SK-N-SH (cell line): ENCODE data around the gene AGAP1. TPM values are rescaled to one million over a fixed set of nuclear protein-coding genes. Genes with fewer than 3 reads are reported as not detected.

Source experiments
- CTCF ChIA-PET: fragments of 300-600, 350-600 bp; formaldehyde crosslinking; extraction: SDS; loops from one replicate; lab custom pipeline; 2021; lab: Yijun Ruan, JAX
- POLR2A ChIA-PET: fragments of 350-600 bp; sonication (Branson Sonifier 250); formaldehyde crosslinking; extraction: SDS; loops from one replicate; lab custom pipeline; 2020; ENCODE audit warnings: antibody characterized with exemption, inconsistent platforms; lab: Yijun Ruan, JAX
- DNase-seq: peaks from one replicate; pipeline ENCODE4 v3.0.0; 2012
- H2AFZ ChIP-seq: fragments of 200-600 bp; sonication (generic); 2 replicates; pipeline ENCODE4 v1.8.1; 2016; ENCODE audit warnings: antibody characterized with exemption, mild to moderate bottlenecking, low read depth
- H3F3A ChIP-seq: fragments of 200-600 bp; sonication (generic); replicated peaks from 2 replicates; pipeline ENCODE3; 2016; ENCODE audit warnings: antibody characterized with exemption, mild to moderate bottlenecking; ENCODE audit not compliant: insufficient read depth
- H3K27ac ChIP-seq, 2 experiments: fragments of 200-500 bp in 1 of 2; fragments of 200-600 bp in 1 of 2; sonication (Bioruptor generic) in 1 of 2; sonication (generic), shearing (Covaris generic) in 1 of 2; 2 replicates each; pipeline versions ENCODE4 v1.5.1 to v1.6.1; 2014 to 2016; ENCODE audit warnings: low read depth in 2 of 2, inconsistent platforms in 1 of 2, low read length in 1 of 2, mild to moderate bottlenecking in 1 of 2, mixed read lengths in 1 of 2
- H3K27me3 ChIP-seq: fragments of 200-600 bp; sonication (generic), shearing (Covaris generic); 2 replicates; pipeline ENCODE4 v1.6.1; 2016; ENCODE audit warnings: mixed run types; ENCODE audit not compliant: insufficient read depth
- H3K36me3 ChIP-seq, 2 experiments: fragments of 200-500 bp in 1 of 2; fragments of 200-600 bp in 1 of 2; sonication (Bioruptor generic) in 1 of 2; sonication (generic) in 1 of 2; replicated peaks in 1 of 2; 2 replicates each; pipeline versions ENCODE3 to v1.5.1; 2014 to 2016; ENCODE audit warnings: low read length in 1 of 2, mild to moderate bottlenecking in 1 of 2; ENCODE audit not compliant: insufficient read depth in 2 of 2, control insufficient read depth in 1 of 2
- H3K4me1 ChIP-seq, 2 experiments: fragments of 200-500 bp in 1 of 2; fragments of 200-600 bp in 1 of 2; sonication (Bioruptor generic) in 1 of 2; sonication (generic), shearing (Covaris generic) in 1 of 2; 2 replicates each; pipeline versions ENCODE4 v1.5.1 to v1.6.1; 2014 to 2016; ENCODE audit warnings: low read depth in 1 of 2, low read length in 1 of 2, mixed run types in 1 of 2; ENCODE audit not compliant: insufficient read depth in 2 of 2, control insufficient read depth in 1 of 2
- H3K4me2 ChIP-seq: fragments of 200-600 bp; sonication (generic), shearing (Covaris generic); 2 replicates; pipeline ENCODE4 v1.6.1; 2017; ENCODE audit warnings: mixed run types
- H3K4me3 ChIP-seq, 2 experiments: fragments of 200-500 bp in 1 of 2; fragments of 200-600 bp in 1 of 2; sonication (Bioruptor generic) in 1 of 2; sonication (generic), shearing (Covaris generic) in 1 of 2; 2 replicates each; pipeline versions ENCODE4 v1.5.1 to v1.8.1; 2014 to 2016; ENCODE audit warnings: low read depth in 2 of 2, inconsistent platforms in 1 of 2, low read length in 1 of 2, mild to moderate bottlenecking in 1 of 2, mixed read lengths in 1 of 2, moderate library complexity in 1 of 2
- H3K79me2 ChIP-seq: fragments of 200-600 bp; sonication (generic); 2 replicates; pipeline ENCODE4 v1.8.1; 2017; ENCODE audit warnings: mild to moderate bottlenecking; ENCODE audit not compliant: insufficient read depth
- H3K9ac ChIP-seq: fragments of 200-600 bp; sonication (generic); 2 replicates; pipeline ENCODE4 v1.6.1; 2017; ENCODE audit warnings: mixed run types
- H3K9me2 ChIP-seq: fragments of 200-600 bp; sonication (generic); 2 replicates; pipeline ENCODE4 v1.6.1; 2017; ENCODE audit warnings: mixed run types
- H3K9me3 ChIP-seq: fragments of 200-600 bp; sonication (generic); 2 replicates; pipeline ENCODE4 v1.6.1; 2017; ENCODE audit warnings: mixed run types, mild to moderate bottlenecking, moderate library complexity
- H4K20me1 ChIP-seq: fragments of 200-600 bp; sonication (generic); 2 replicates; pipeline ENCODE4 v1.6.1; 2017; ENCODE audit warnings: mild to moderate bottlenecking, mixed run types; ENCODE audit not compliant: insufficient read depth
- CHD2 ChIP-seq: fragments of 150-350 bp; IDR thresholded peaks from 2 replicates; pipeline ENCODE4 v1.6.1; 2018; ENCODE audit warnings: low read length; ENCODE audit not compliant: partially characterized antibody
- CTCF ChIP-seq: fragments of 200-600 bp; sonication (generic); IDR thresholded peaks from 2 replicates; pipeline ENCODE4 v1.6.1; 2017; ENCODE audit warnings: antibody characterized with exemption, mild to moderate bottlenecking, moderate library complexity
- FOXM1 ChIP-seq: IDR thresholded peaks from 2 replicates; pipeline ENCODE4 v1.4.0; 2012; ENCODE audit warnings: low read depth, mild to moderate bottlenecking
- GABPA ChIP-seq: IDR thresholded peaks from 2 replicates; pipeline ENCODE4 v1.4.0; 2012; ENCODE audit warnings: low read depth, mild to moderate bottlenecking
- JUND ChIP-seq: IDR thresholded peaks from 2 replicates; pipeline ENCODE4 v1.4.0; 2012
- MAX ChIP-seq: IDR thresholded peaks from 2 replicates; pipeline ENCODE4 v1.4.0; 2012; ENCODE audit warnings: low read depth
- MXI1 ChIP-seq: IDR thresholded peaks from 2 replicates; pipeline ENCODE4 v1.6.1; 2012; ENCODE audit warnings: mild to moderate bottlenecking, low read depth, low read length, improper control_type of control experiment
- NRF1 ChIP-seq: IDR thresholded peaks from 2 replicates; pipeline ENCODE4 v1.6.1; 2012; ENCODE audit warnings: low read depth, mild to moderate bottlenecking, low read length
- RCOR1 ChIP-seq: fragments of 150-350 bp; IDR thresholded peaks from 2 replicates; pipeline ENCODE4 v1.6.1; 2017; ENCODE audit warnings: antibody characterized with exemption, low read length
- REST ChIP-seq: IDR thresholded peaks from 2 replicates; pipeline ENCODE4 v1.6.1; 2012; ENCODE audit warnings: mild to moderate bottlenecking, low read depth, low read length, moderate library complexity
- RFX5 ChIP-seq: IDR thresholded peaks from 2 replicates; pipeline ENCODE4 v1.6.1; 2012; ENCODE audit warnings: mild to moderate bottlenecking, improper control_type of control experiment, low read length
- RXRA ChIP-seq: IDR thresholded peaks from 2 replicates; pipeline ENCODE4 v1.4.0; 2012; ENCODE audit warnings: low read depth, mild to moderate bottlenecking, borderline replicate concordance
- SIN3A ChIP-seq: IDR thresholded peaks from 2 replicates; pipeline ENCODE4 v1.6.1; 2012; ENCODE audit warnings: low read depth, mild to moderate bottlenecking, low read length, moderate library complexity, borderline replicate concordance
- TAF1 ChIP-seq: IDR thresholded peaks from 2 replicates; pipeline ENCODE4 v1.6.1; 2012; ENCODE audit warnings: low read depth, mild to moderate bottlenecking, low read length, moderate library complexity, borderline replicate concordance
- TEAD4 ChIP-seq: IDR thresholded peaks from 2 replicates; pipeline ENCODE4 v1.4.0; 2012; ENCODE audit warnings: mild to moderate bottlenecking, borderline replicate concordance; ENCODE audit not compliant: insufficient read depth
- USF1 ChIP-seq: IDR thresholded peaks from 2 replicates; pipeline ENCODE4 v1.4.0; 2012; ENCODE audit warnings: low read depth, borderline replicate concordance
- USF2 ChIP-seq: fragments of 150-350 bp; IDR thresholded peaks from 2 replicates; pipeline ENCODE4 v1.6.1; 2017; ENCODE audit warnings: antibody characterized with exemption, low read length, low read depth, borderline replicate concordance
- WGBS: methylation state at CpG from one replicate; pipeline ENCODE4 v1.1.6; 2017; ENCODE audit warnings: low lambda C conversion rate; 5-methylcytosine and 5-hydroxymethylcytosine counted together
- polyA plus RNA-seq, 3 experiments: library from polyadenylated mRNA; depleted of rRNA; stranded (reverse); fragments of >200 nt; gene quantifications; 2 replicates each; pipeline ENCODE4 v1.2.3, GENCODE V29; 2012

Gene AGAP1
- polyA plus RNA-seq, 1 of the 3 experiments (the other 2 are of a cell fraction) = 8.8 TPM

GRCh38 chr2:236021499-236022057 lies 527.7 kb downstream of the AGAP1 start:
- Histone ChIP-seq H3K9ac (no peak overlapping the region), H3K4me3 (no peak overlapping the region), H3K9me3 (no peaks in the 10 kb centered on the region), H3K4me1 (no peaks in the 10 kb centered on the region), H3F3A (no peaks in the 10 kb centered on the region), H4K20me1 (no peaks in the 10 kb centered on the region), H3K9me2 (no peaks in the 10 kb centered on the region), H3K27ac (no peak overlapping the region), H3K27me3 (no peaks in the 10 kb centered on the region), H2AFZ (no peak overlapping the region), H3K79me2 (no peaks in the 10 kb centered on the region), H3K4me2 (no peak overlapping the region), H3K36me3 (peaks cover 0 to 4% of the 10 kb centered on the region in 2 experiments)
- ChIA-PET POLR2A (no interaction called here), CTCF (no interaction called here)
- TF ChIP-seq FOXM1 (no peak), REST (no peak), TEAD4 (no peak), MXI1 (no peak), JUND (no peak), RXRA (no peak), GABPA (no peak), RFX5 (no peak)
- WGBS = 90% methylated on average over 14 of the region's 14 CpGs
- DNase-seq = no peak

GRCh38 chr2:236022128-236022527 lies 528.3 kb downstream of the AGAP1 start:
- no peak for DNase-seq
- Histone ChIP-seq H3K27me3 (no peaks in the 10 kb centered on the region), H2AFZ (no peak overlapping the region), H3K79me2 (no peaks in the 10 kb centered on the region), H3K9ac (no peak overlapping the region), H3K4me2 (no peak overlapping the region), H3K4me3 (no peak overlapping the region), H3K9me2 (no peaks in the 10 kb centered on the region), H3K27ac (no peak overlapping the region), H3K36me3 (peaks cover 0 to 4% of the 10 kb centered on the region in 2 experiments), H3K9me3 (no peaks in the 10 kb centered on the region), H4K20me1 (no peaks in the 10 kb centered on the region), H3K4me1 (no peaks in the 10 kb centered on the region), H3F3A (no peaks in the 10 kb centered on the region)
- CTCF ChIA-PET = no interaction called here
- POLR2A ChIA-PET = no interaction called here
- 96% methylated on average over 5 of the region's 5 CpGs for WGBS
- TF ChIP-seq JUND (no peak), RCOR1 (no peak), TAF1 (no peak), MXI1 (no peak), SIN3A (no peak), GABPA (no peak), NRF1 (no peak), CTCF (no peak), RXRA (no peak), FOXM1 (no peak), USF1 (no peak), MAX (no peak), CHD2 (no peak), USF2 (no peak)
